CD1c-positive myeloid dendritic cell (primary cell): ENCODE measurements around the gene CCDC40.
A peak's percentile ranks its signal among the peaks of the same experiment; 100 is the strongest.

ENCODE experiments used
- DNase-seq: peaks from one replicate; pipeline ENCODE4 v3.0.0-alpha.2; 2016; ENCODE audit errors: extremely low spot score

The CCDC40 gene

GRCh38 chr17:80101946-80102663 is 65.7 kb downstream of the CCDC40 start:
- peak; percentile 82 for DNase-seq

DNA sequence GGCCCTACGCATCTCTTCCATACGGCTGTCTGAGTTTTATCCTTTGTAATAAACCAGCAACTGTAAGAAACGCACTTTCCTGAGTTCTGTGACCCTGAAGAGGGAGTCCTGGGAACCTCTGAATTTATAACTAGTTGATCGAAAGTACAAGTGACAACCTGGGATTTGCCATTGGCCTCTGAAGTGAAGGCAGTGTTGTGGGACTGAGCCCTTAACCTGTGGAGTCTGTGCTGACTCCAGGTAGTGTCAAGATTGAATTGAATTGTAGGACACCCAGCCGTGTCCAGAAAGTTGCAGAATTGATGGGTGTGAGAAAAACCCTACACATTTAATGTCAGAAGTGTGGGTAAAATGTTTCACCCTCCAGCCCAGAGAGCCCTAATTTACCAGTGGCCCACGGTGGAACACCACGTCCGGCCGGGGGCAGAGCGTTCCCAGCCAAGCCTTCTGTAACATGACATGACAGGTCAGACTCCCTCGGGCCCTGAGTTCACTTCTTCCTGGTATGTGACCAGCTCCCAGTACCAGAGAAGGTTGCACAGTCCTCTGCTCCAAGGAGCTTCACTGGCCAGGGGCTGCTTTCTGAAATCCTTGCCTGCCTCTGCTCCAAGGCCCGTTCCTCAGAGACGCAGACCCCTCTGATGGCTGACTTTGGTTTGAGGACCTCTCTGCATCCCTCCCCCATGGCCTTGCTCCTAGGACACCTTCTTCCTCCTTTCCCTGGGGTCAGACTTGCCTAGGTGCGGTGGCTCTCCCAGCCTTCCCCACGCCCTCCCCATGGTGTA is 66.4 kb downstream of the CCDC40 start:
- DNase-seq = no peak

- DNase-seq = no peak
These were observed 67.1 kb downstream of the CCDC40 start for GRCh38 chr17:80103449-80104085.

- no peak for DNase-seq
These were observed 68.0 kb downstream of the CCDC40 start for GRCh38 chr17:80104321-80104955.

DNA sequence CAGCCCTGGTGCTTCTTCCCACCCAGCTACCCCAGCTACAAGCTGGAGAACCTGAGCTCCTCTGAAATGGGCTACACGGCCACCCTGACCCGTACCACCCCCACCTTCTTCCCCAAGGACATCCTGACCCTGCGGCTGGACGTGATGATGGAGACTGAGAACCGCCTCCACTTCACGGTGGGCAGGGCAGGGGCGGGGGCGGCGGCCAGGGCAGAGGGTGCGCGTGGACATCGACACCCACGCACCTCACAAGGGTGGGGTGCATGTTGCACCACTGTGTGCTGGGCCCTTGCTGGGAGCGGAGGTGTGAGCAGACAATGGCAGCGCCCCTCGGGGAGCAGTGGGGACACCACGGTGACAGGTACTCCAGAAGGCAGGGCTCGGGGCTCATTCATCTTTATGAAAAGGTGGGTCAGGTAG is 68.5 kb downstream of the CCDC40 start:
- no peak for DNase-seq

- DNase-seq = no peak
These were observed 69.3 kb downstream of the CCDC40 start for GRCh38 chr17:80105762-80106161.

DNA sequence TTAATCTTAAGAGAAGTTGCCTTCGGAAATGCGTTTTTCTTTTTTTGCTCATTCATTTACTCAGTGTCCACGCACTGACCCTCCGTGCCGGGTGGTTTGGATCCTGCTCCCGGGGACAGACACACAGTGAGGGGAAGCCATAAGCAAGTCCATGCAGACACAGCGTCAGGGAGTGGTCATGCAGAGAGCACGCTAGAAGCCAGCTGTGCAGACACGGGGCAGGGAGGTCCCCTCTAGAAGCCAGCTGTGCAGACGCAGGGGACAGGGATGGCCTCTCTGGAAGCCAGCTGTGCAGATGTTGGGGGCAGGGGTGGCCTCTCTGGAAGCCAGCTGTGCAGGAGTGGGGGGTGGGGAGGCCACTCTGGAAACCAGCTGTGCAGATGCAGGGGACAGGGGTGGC is 69.7 kb downstream of the CCDC40 start:
- no peak for DNase-seq

DNA sequence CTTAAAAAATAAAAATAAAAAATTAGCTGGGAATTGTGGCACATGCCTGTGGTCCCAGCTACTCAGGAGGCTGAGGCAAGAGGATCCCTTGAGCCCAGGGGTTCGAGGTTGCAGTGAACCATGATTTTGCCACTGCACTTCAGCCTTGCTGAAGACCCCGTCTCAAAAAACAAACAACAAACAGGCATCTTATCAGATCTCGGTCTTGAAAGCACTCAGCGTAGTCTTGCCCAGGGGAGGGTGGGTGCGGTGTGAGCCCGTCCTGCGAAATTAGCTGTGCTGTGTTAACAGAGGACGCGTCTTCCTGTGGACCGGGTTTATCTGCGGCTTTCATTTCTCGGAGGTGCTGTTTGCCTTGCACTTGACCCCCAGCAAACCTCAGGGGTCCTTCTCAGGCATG is 70.3 kb downstream of the CCDC40 start:
- DNase-seq = no peak

DNA sequence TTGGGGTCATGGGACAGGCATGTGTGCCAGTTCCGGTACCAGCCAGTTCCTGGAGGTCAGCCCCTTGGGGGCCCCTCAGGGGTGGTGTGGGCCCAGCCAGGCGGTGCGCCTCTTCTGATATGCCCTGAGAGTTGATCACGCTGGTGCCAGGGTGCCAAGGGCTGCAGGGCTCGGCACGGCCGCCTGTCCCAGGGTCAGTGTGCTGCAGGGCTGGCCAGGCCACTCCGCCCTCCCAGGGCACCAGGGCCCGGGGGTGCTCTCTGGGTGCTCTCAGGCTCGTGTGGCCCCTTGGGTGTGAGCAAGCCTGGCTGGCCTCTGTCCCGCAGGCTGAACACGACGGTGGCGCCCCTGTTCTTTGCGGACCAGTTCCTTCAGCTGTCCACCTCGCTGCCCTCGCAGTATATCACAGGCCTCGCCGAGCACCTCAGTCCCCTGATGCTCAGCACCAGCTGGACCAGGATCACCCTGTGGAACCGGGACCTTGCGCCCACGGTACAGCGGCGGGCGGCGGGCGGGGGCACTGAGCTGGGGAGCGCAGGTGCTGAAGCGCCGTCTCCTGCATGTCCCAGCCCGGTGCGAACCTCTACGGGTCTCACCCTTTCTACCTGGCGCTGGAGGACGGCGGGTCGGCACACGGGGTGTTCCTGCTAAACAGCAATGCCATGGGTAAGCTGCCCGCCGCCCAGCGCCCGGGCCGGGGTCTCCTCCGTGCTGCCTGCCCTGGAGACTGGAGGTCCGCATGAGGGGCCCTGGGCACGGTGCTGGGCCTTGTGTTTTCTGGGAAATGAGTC is 71.0 kb downstream of the CCDC40 start:
- no peak for DNase-seq

GRCh38 chr17:80108036-80108971 is 71.9 kb downstream of the CCDC40 start:
- DNase-seq = no peak

DNA sequence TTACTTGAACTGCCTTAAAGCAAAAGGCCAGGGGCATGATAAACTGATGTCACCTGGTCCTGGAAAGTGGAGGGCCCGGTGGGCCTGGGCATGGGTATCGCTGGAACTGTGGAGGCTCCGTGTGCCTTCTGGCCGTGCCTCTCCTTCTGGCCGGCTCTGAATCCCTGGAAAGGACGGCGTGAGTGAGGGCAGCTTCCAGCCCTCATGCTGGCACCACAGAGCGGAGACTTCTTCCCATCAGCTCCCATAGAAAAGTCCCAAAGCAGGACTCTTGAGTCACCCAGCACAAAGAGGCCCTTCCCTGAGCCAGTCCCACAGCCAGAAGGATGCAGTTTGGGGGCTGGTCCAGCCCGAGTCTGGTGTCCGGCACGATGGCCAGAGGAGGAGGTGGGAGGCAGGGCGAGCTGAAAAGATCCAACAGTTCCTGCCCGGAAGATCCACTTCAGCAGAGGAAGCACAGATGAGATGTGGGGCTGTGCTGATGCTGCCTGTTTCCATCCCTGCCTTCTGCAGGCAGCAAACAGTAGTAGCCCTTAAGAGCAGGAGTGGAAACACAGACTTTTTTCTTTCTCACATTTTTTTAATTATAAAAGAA is 72.7 kb downstream of the CCDC40 start:
- no peak for DNase-seq

DNA sequence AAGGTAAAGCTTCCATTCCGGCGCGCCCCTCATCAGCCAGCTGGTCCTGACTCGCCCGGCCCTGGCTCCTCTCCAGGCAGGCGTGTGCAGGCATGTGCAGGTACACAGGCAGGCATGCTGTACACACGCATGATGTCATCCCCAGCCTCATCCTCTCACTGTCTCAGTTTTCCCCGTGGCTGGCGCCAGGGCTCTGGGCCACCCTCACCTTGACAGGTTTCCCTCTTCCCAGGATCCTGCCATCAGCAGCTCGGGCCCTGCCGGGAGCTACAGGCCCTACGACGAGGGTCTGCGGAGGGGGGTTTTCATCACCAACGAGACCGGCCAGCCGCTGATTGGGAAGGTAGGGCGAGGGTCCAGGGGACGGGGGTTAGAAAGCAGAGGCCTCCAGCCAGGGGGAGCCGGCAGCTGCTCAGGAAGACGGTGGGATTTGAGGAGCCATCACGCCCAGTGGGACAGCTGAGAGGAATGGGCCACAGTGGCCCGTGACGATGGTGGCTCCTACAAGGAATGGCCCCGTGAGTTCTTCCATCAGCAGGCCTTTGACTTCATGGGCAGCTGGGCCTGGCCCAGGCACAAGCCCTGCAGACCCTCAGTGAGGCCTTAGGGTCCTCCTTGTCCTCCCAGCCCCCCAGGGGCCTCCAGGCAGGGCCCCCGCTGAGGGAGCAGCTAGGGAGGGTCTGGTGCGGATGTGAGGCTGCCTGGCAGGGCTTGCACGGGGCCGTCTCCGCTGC is 73.4 kb downstream of the CCDC40 start:
- DNase-seq = no peak

DNA sequence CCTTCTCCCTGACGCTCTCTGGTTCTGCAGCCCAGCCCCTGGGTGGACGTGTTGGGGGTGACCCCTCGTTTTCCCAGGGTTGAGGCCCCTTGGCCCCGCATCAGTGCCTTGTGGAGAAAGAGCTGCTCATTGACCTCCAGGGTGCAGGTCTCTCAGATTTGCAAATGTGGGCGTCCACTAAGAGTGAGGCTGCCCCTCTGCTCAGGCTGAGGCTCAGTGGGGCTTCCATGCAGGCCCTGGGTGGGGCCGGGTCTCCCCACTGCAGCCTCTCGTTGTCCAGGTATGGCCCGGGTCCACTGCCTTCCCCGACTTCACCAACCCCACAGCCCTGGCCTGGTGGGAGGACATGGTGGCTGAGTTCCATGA is 74.0 kb downstream of the CCDC40 start:
- no peak for DNase-seq

DNA sequence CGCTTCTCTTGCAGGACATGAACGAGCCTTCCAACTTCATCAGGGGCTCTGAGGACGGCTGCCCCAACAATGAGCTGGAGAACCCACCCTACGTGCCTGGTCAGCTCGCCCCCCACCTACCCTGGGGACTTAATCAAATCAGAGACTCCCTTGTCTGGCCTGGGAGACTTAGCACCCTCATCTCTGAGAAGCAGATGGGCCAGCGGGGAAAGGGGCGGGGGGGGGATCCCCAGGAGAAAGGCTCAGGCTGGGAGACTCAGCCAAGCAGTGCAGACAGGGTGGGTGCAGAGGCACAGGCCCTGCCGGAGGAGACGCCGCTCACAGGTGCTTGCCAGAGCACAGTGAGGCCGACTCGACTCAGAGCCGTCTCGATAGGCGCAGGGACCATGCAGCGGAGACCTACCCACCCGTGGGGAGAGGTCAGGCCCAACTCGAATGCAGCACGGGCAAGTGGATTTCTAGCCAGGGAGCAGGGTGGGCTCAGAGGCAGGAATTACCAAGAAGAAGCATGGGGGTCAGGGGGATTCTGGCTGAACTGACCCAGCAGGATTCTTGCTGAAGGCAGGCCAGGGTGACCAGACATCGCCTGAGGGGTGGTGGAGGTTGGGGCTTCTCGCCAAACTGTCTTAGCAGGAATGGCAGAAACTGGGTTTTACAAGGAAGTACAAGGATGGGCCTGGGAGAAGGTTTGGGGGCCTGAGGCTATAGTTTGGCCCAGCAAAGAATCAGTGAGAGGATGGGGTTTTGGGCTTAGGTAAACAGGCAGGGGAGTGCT is 74.7 kb downstream of the CCDC40 start:
- DNase-seq = no peak

GRCh38 chr17:80111702-80112470 is 75.4 kb downstream of the CCDC40 start:
- no peak for DNase-seq

DNA sequence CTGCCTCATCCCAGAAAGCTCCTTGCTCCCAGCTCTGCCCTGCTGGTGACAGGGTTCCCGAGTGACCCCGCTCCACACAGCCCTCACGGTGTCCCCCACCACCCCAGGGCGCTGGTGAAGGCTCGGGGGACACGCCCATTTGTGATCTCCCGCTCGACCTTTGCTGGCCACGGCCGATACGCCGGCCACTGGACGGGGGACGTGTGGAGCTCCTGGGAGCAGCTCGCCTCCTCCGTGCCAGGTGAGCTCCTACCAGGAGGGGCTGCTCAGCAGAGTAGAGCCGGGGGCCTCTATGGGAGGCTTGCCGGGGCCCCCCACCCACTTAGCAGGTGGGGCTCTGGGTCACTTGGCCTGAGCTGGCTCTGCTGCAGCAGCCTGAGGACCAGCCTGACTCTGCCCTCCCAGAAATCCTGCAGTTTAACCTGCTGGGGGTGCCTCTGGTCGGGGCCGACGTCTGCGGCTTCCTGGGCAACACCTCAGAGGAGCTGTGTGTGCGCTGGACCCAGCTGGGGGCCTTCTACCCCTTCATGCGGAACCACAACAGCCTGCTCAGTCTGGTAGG is 76.1 kb downstream of the CCDC40 start:
- DNase-seq = no peak

- no peak for DNase-seq
These were observed 76.6 kb downstream of the CCDC40 start for GRCh38 chr17:80113033-80113484.
